WTC11 (cell line): ENCODE measurements around the gene TP63. TPM values are rescaled to one million over a fixed set of nuclear protein-coding genes. Genes with fewer than 3 reads are reported as not detected.

ENCODE experiments used
- ATAC-seq: fragments of 200-7000 bp; cut with Tn5 transposase; 2 replicates; pipeline ENCODE4 v1.10.0; 2021; ENCODE audit warnings: mild to moderate bottlenecking, moderate library complexity
- CTCF ChIA-PET: fragments of 300-600 bp; sonication (Branson Sonifier 250); formaldehyde crosslinking; loops from one replicate; lab custom pipeline; 2021; ENCODE audit warnings: antibody characterized with exemption; lab: Charles Lee
- POLR2A ChIA-PET: fragments of 350-600 bp; sonication (Branson Sonifier 250); formaldehyde crosslinking; loops from one replicate; lab custom pipeline; 2021; ENCODE audit warnings: antibody characterized with exemption; lab: Charles Lee
- DNase-seq: peaks from one replicate; pipeline ENCODE4 v3.0.0; 2021; ENCODE audit warnings: low spot score
- H3K27ac Mint-ChIP-seq: 2 replicates; pipeline ENCODE4 v1.8.0; 2021; ENCODE audit warnings: mixed read lengths
- H3K27me3 Mint-ChIP-seq: 2 replicates; pipeline ENCODE4 v1.8.0; 2021; ENCODE audit warnings: low read depth, mild to moderate bottlenecking, moderate library complexity, mixed read lengths
- H3K36me3 Mint-ChIP-seq: 2 replicates; pipeline ENCODE4 v1.8.0; 2021; ENCODE audit warnings: mixed read lengths
- H3K4me1 Mint-ChIP-seq: 2 replicates; pipeline ENCODE4 v1.8.0; 2022; ENCODE audit warnings: mixed read lengths
- H3K4me3 Mint-ChIP-seq: 2 replicates; pipeline ENCODE4 v1.8.0; 2021; ENCODE audit warnings: mild to moderate bottlenecking, moderate library complexity, mixed read lengths
- H3K9me3 Mint-ChIP-seq: 2 replicates; pipeline ENCODE4 v1.8.0; 2021; ENCODE audit warnings: mixed read lengths
- AFF4 ChIP-seq: sonication (generic); formaldehyde crosslinking; IDR thresholded peaks from 2 replicates; pipeline ENCODE4 v1.8.1; 2023; ENCODE audit warnings: mild to moderate bottlenecking, missing genetic modification reagents, borderline replicate concordance
- CBFB ChIP-seq: sonication (generic); formaldehyde crosslinking; IDR thresholded peaks from 2 replicates; pipeline ENCODE4 v1.8.1; 2022; ENCODE audit warnings: mild to moderate bottlenecking, low read depth, missing genetic modification reagents
- EMX1 ChIP-seq: fragments of 250-450 bp; sonication (Bioruptor Pico); IDR thresholded peaks from 2 replicates; pipeline ENCODE4 v1.8.0; 2021; ENCODE audit warnings: mild to moderate bottlenecking
- FOXJ3 ChIP-seq: sonication (generic); formaldehyde crosslinking; IDR thresholded peaks from 2 replicates; pipeline ENCODE4 v1.9.0; 2021; ENCODE audit warnings: missing genetic modification reagents, mild to moderate bottlenecking, borderline replicate concordance
- FOXP1 ChIP-seq: sonication (generic); formaldehyde crosslinking; IDR thresholded peaks from 2 replicates; pipeline ENCODE4 v1.8.0; 2022; ENCODE audit warnings: missing genetic modification reagents, mild to moderate bottlenecking, moderate library complexity, borderline replicate concordance
- FOXP4 ChIP-seq: sonication (generic); formaldehyde crosslinking; IDR thresholded peaks from 2 replicates; pipeline ENCODE4 v1.8.0; 2022; ENCODE audit warnings: mild to moderate bottlenecking, missing genetic modification reagents
- GABPB1 ChIP-seq: sonication (generic); formaldehyde crosslinking; IDR thresholded peaks from 2 replicates; pipeline ENCODE4 v1.8.1; 2023; ENCODE audit warnings: mild to moderate bottlenecking, missing genetic modification reagents
- IRF2 ChIP-seq: sonication (generic); formaldehyde crosslinking; IDR thresholded peaks from 2 replicates; pipeline ENCODE4 v1.8.0; 2022; ENCODE audit warnings: low read depth, missing genetic modification reagents, borderline replicate concordance
- KAT7 ChIP-seq: sonication (generic); formaldehyde crosslinking; IDR thresholded peaks from 2 replicates; pipeline ENCODE4 v1.8.1; 2023; ENCODE audit warnings: missing genetic modification reagents, mild to moderate bottlenecking, borderline replicate concordance
- MLX ChIP-seq: sonication (generic); formaldehyde crosslinking; IDR thresholded peaks from 2 replicates; pipeline ENCODE4 v1.8.1; 2023; ENCODE audit warnings: mild to moderate bottlenecking, missing genetic modification reagents, moderate library complexity
- NR1H2 ChIP-seq: sonication (generic); formaldehyde crosslinking; IDR thresholded peaks from 2 replicates; pipeline ENCODE4 v1.9.0; 2021; ENCODE audit warnings: mild to moderate bottlenecking, moderate library complexity, missing genetic modification reagents
- NR3C1 ChIP-seq: sonication (generic); formaldehyde crosslinking; conservative IDR thresholded peaks from 2 replicates; pipeline ENCODE4 v1.8.1; 2023; ENCODE audit warnings: low read depth, mild to moderate bottlenecking, missing genetic modification reagents
- PRRX2 ChIP-seq: fragments of 250-450 bp; sonication (Bioruptor Pico); IDR thresholded peaks from 2 replicates; pipeline ENCODE4 v1.8.0; 2021; ENCODE audit warnings: mild to moderate bottlenecking
- RELA ChIP-seq: sonication (generic); formaldehyde crosslinking; IDR thresholded peaks from 2 replicates; pipeline ENCODE4 v1.8.1; 2022; ENCODE audit warnings: missing genetic modification reagents, mild to moderate bottlenecking, borderline replicate concordance
- RORB ChIP-seq: fragments of 250-450 bp; sonication (Bioruptor Pico); IDR thresholded peaks from 2 replicates; pipeline ENCODE4 v1.9.0; 2021; ENCODE audit warnings: mild to moderate bottlenecking
- TP53 ChIP-seq: sonication (generic); formaldehyde crosslinking; IDR thresholded peaks from 2 replicates; pipeline ENCODE4 v1.8.1; 2023; ENCODE audit warnings: mild to moderate bottlenecking, missing genetic modification reagents
- ZNF138 ChIP-seq: sonication (generic); formaldehyde crosslinking; conservative IDR thresholded peaks from 2 replicates; pipeline ENCODE4 v1.8.1; 2022; ENCODE audit warnings: mild to moderate bottlenecking, moderate library complexity, missing genetic modification reagents
- ZNF416 ChIP-seq: fragments of 250-450 bp; sonication (Bioruptor Pico); IDR thresholded peaks from 2 replicates; pipeline ENCODE4 v1.9.0; 2021; ENCODE audit warnings: mild to moderate bottlenecking, inconsistent platforms
- ZNF423 ChIP-seq: fragments of 250-450 bp; sonication (Bioruptor Pico); IDR thresholded peaks from 2 replicates; pipeline ENCODE4 v2.1.2; 2022; ENCODE audit warnings: mild to moderate bottlenecking, moderate library complexity
- ZNF425 ChIP-seq: fragments of 250-450 bp; sonication (Bioruptor Pico); conservative IDR thresholded peaks from 2 replicates; pipeline ENCODE4 v1.9.0; 2021; ENCODE audit warnings: mild to moderate bottlenecking
- total RNA-seq: library from RNA; stranded (reverse); gene quantifications from 3 replicates; pipeline ENCODE4 v1.2.3, GENCODE V29; 2021
- TF ChIP-seq, protein P1 (sequence below): fragments of 250-450 bp; sonication (Bioruptor Pico); IDR thresholded peaks from 2 replicates; pipeline ENCODE4 v2.1.2; 2022; ENCODE audit warnings: mild to moderate bottlenecking, moderate library complexity

The TP63 gene
- total RNA-seq, 1 experiment from 2014 or later = 0.09 TPM

- TF ChIP-seq PRRX2 (CRISPR knock-in tag) (no peak), AFF4 (CRISPR knock-in tag) (no peak), ZNF423 (no peak), ZNF425 (CRISPR knock-in tag) (no peak), FOXP4 (CRISPR knock-in tag) (no peak), NR1H2 (CRISPR knock-in tag) (no peak), FOXP1 (CRISPR knock-in tag) (no peak), ZNF138 (CRISPR knock-in tag) (no peak), GABPB1 (CRISPR knock-in tag) (no peak)
- TF ChIP-seq, all 79 proteins: peak for 0
Measured at GRCh38 chr3:189737619-189738018, 106.4 kb downstream of the TP63 start (continued).

- Mint-ChIP-seq H3K4me1 (peaks cover 9% of the 10 kb centered on the region), H3K27ac (peak overlapping the region; percentile 52; the same call in 1 of the 2 replicates), H3K27me3 (no peaks in the 10 kb centered on the region), H3K4me3 (no peak overlapping the region), H3K9me3 (no peaks in the 10 kb centered on the region), H3K36me3 (no peaks in the 10 kb centered on the region)
- DNase-seq (no peak), ATAC-seq (no peak)
- POLR2A ChIA-PET = no interaction called here
- CTCF ChIA-PET = interaction anchor here (1.2 kb wide), 1 partner anchor 209 kb away, joined by 3 read pairs; no protein-coding TSS in a partner anchor
- TF ChIP-seq TP53 (no peak), EMX1 (CRISPR knock-in tag) (no peak), RELA (no peak), RORB (no peak), FOXJ3 (CRISPR knock-in tag) (no peak), NR3C1 (CRISPR knock-in tag) (no peak), FOXP1 (CRISPR knock-in tag) (no peak), ZNF416 (no peak), KAT7 (CRISPR knock-in tag) (no peak), FOXP4 (CRISPR knock-in tag) (no peak), IRF2 (CRISPR knock-in tag) (no peak), ZNF425 (CRISPR knock-in tag) (no peak), MLX (CRISPR knock-in tag) (no peak), CBFB (CRISPR knock-in tag) (no peak)
- TF ChIP-seq, protein P1, sequence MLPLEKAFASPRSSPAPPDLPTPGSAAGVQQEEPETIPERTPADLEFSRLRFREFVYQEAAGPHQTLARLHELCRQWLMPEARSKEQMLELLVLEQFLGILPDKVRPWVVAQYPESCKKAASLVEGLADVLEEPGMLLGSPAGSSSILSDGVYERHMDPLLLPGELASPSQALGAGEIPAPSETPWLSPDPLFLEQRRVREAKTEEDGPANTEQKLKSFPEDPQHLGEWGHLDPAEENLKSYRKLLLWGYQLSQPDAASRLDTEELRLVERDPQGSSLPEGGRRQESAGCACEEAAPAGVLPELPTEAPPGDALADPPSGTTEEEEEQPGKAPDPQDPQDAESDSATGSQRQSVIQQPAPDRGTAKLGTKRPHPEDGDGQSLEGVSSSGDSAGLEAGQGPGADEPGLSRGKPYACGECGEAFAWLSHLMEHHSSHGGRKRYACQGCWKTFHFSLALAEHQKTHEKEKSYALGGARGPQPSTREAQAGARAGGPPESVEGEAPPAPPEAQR = no peak
Measured at GRCh38 chr3:189739378-189739777, 108.2 kb downstream of the TP63 start.
